NCI-H526 (cell line): ENCODE measurements around the gene CCDC149.

Experiments used
- DNase-seq, 2 experiments: peaks; one replicate each; lab custom pipeline; 2025; lab: John Stamatoyannopoulos, UW

CCDC149 gene

DNA sequence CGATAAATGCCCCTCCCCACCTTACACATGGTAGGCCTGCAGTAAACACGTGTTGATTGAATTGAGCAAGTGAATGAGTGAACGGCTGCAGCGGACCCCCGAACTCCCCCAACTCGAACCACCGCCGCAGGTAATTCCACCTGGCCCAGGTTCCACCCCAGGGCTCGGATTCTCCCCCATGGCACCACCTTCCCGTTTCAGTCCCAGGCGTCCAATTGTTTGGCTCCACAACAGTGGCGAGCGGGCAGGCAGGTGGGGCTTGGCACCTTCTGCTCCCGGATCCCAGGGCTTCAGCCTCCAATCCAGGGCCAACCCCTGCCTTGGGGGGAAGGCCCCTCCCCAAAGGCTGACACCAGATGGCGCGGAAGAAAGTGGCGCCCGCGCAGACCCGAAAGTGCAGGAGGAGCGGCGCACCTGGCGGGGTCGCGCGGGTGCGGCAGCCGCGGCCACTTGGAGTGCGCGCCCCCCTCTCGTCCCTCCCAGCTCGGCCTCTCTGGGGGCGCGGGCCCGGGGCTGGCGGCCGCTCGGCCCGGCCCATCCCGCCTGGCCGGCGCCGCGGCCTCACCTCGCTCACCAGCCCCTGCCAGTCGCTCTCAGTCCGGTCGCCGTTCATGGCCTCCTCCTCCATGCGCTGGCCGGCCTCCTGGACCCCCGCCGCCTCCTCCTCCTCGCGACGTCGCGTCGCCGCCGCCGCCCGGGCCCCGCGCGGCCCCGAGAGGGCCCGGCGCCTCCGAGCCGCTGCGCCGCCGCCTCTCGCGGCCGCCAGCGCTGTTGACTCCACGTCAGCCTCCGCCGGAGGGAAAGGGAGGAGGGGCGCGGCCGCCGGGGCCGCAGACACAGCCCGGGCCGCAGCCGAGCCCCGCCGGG, at the start of gene CCDC149:
Gene CCDC149 (minus strand): TSS at position 791 of the 867 bp plus-strand sequence. CDS start 178 bp downstream, at position 613.
- peak; percentile 64 to 88 for DNase-seq

DNA sequence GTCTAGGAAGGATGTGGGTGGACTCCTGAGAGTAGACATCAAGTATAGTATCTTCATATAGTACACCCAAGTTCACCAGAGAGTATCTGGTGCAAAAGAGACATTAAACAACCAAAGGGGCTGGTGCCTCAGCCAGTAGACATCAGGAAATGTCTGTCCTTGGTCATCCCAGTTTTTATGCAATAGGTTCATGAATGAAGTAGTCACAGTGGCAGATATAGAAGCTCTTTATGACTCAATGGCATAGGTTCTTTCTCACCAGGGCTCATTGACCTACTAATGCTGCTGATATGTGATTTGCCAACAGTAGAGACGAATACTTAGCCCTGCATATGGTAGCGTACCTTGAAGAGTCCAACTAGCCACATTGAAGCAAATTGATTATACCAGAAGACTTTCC, 45.0 kb upstream of the CCDC149 start:
- DNase-seq, result no peak

DNA sequence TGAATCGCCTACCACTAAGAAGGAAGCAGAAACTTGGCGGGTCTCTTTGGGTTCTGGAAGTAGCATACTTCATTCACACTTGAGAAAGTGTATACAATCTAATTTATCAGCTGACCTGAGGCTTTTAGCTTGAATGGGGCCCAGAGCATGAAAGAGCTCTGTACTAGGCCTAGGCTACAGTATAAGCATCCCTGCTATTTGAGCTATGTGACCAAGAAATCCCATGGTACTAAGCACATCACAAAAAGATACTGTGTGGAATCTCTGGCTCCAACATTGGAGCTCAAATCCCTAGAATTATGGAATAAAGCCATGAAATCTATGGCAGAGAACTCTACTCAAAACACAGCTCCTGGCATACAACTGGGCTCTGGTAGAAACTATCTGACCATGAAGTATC, 43.9 kb upstream of the CCDC149 start:
- no peak for DNase-seq

DNA sequence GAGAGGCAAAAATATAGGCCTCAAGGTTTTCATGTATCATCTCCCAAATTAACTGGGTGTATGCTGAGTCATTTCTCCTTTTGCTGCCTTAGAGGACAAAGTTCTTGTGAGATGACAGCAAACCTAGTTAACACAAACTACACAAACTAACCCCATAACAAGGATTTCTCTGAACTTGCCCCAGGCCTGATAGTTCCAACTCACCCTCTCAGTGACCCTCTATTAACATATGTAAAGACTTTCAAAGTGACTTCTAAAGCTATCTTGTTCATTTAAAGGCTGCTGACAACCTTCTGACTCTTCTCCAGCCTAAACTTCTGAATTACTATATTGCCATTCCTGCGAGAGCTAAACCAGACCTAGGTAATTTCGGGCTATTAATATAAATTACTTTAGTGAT, 43.2 kb upstream of the CCDC149 start:
- no peak for DNase-seq

DNA sequence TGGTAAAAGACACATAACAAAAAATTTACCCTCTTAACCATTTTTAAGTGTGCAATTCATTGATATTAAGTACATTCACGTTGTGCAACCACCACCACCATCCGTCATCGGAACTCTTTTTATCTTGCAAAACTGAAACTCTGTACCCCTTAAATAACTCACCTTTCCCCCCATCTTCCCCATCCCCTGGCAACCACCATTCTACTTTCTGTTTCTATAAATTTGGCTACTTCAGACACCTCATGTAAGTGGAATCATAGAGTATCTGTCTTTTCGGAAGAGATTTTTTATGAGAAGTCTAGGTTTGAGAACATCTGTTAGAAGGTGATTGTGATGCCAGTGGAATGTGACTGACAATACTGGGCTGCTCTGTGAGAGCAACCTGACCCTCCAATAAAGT, 39.8 kb upstream of the CCDC149 start:
- DNase-seq, result no peak

DNA sequence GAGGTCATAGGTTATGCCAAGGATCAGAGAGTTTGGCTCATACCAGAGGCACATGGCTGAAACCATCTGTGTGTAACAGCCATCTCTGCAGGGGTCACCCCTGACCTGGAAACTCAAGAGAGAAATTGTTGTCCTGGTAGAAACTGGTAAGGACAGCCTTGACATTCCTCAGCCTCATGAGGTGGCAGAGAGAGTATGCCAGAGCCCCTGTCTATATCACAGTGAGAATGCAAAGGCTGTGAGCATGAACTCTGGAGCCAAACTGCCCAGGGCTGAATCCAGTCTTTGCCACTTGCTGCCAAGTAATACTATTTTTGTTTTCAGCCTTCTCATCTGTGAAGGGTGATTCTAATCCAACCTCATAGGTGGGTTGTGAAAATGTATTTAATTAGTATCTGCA, 37.1 kb upstream of the CCDC149 start:
- no peak for DNase-seq

DNA sequence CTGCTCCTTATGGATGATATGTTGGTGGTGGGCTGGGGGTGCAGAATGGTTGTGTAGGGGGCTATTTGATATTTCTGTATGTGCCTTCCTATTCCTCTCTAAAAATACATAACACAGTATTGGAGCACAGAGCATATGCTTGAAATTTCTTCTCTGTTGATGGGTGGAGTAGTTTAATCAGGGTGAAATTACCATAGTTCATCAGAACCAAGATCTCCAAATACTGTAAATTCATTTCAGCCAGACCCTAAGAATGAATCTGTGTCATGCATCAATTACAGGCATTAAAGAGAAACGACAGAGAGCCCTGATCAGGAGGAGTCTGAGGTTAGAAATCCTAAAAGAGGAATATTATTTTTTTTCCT, 25.1 kb upstream of the CCDC149 start:
- no peak for DNase-seq

DNA sequence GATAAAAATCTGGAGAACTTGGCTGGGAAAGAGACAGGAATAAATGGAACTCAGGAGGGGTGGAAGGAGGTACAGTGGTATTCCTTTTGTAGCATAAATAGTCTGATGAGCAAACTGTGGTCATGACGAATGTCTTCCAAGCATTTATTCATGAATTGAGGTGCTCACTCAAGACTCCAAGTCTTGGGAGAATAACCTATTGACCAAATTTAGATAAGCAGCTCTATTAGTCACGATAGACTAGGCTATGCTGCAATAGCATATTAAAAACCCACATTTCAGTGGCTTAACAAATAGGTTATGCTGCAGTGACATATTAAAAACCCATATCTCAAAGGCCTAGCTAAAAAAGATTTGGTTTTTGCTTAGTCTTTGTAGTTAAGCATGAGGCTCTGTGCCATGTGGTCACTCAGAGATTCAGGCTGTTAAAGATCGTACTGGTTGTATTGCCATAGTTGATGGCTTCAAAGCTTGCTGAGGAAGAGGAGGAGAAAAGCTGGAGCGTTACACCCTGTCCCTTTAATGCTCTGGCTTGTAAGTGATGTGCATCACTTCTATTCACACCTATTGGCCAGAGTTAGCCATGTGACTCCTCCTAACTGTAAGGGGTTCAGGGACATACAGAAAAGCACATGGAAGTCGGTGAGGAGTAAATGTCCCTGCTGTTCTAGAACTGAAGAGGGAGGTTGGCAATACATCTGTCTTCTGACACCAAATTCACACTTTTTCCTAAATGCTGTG, 24.5 kb upstream of the CCDC149 start:
- no peak for DNase-seq

DNA sequence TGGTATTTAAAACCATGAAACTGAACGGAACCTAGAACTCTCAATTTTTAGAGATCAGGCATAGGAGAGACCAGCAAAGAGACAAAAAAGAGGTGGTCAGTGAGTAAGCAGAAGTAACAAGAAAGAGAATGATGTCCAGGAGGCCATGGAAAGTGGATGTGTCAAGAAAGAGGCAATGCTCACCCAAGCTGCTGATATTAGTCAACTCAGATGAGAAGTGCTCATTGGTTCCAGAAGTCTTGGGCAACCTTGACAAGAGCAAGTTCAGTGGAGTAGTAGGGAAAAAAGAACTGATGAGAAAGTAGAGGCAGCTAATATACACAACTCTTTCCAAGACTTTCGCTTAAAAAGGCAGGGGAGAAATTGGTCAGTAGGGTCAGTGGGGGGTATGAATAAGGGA, 23.0 kb upstream of the CCDC149 start:
- no peak for DNase-seq

DNA sequence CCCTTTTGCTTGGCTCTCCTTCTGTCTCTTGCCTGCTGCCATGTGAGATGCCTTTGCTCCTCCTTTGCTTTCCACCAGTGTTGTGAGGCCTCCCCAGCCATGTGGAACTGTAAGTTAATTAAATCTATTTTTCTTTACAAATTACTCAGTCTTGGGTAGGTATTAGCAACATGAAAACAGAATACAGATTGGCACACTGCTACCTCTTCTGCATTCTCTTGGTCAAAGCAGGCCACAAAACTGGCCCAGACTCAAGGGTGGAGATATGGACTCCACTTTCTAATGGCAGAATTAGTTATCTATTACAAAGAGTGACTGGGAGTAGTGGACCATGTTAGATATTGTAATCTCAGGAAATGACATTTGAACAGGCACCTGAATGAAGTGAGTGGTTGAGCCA, 21.5 kb upstream of the CCDC149 start:
- no peak for DNase-seq

DNA sequence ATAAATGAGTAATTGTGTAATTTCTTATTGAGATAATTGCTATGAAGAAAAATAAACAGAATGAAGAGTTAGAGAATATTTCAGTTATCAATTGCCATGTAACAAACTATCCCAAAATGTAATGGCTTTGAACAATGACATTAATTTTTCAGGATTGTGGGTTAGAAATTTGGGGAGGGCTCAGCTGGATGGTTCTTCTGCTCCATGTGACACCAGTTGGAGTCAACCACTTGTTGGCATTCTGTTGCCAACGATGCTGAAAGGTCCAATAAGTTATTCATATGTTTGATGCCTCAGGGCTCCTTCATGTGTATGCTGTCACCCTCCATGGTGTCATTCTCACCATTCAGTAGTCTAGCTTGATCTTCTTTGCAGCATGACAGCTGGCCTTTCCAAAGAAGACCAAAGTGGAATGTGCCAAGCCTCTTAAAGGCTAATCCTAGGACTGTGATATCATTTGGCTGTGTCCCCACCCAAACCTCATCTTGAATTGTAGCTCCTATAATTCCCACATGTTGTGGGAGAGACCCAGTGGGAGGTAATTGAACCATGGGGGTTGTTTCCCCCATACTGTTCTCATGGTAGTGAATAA, 20.9 kb upstream of the CCDC149 start:
- DNase-seq, result no peak

DNA sequence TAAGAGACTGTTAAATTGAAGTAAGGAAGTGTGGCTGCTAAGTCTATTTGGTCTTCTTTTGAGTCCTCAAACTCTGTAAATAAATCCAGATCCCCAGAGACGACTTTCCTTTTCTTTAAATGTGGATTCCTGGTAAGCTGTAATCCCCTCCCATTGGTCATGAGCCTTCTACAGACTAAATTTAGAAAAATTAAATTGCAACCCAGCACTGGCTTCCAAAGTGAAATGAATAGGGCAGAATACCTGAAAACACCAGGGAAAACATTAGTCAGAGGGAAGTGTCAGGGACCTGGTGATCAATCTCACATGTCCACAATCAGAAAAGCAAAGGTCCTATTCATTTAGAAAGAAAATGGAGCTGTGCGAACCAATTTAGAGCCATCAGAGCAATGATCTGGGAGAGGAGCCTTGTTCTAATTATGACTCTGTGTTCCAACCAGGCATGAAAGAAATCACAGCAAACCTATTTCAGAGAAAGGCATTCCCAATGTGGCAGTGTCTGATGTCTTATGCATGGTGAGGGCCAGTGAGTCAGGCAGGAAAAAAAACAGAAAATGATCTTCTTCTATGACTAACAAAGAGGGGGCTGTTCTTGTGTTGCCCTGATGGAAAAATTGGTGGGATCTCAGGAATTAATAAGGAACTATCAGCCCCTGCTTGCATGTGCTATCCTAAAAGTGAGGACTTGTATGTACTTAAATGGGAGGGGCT, 19.8 kb upstream of the CCDC149 start:
- DNase-seq, result no peak

DNA sequence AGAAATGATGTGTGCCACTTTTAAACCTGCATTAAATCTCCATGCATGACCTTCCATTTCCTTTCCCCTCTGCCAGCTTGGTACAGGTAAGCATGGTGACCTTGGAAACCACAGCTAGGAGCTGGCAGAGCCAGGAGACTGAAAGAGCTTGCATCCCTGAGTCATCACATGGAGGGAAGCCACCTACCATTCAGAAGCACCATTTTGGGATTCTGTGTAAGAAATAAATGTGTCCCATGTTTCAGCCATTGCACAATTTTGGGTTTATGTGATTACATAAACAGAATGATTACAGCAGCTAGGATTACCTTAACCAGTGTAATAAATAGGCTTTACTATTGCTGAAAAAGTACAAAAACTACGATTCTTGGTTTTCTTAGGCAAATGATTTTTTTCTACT, 17.3 kb upstream of the CCDC149 start:
- DNase-seq, result no peak

DNA sequence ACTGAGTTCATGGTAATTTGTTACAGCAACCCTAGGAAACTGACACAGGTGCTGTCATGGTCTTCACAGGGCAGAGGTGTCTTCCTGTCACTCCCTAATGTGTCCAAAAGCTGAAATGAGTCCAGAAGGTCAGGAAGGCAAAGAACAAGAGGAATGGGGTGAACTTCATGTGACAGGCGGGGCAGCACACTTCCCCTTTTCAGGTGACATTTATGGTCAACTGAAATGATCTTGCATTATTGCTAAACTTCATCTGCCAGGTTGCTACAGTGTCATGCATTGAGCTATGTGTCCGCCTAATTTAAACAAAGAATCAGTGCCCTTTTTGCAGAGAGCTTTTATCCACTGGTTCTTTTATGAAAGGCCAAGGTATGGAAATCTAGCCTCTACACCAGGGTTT, 15.9 kb upstream of the CCDC149 start:
- no peak for DNase-seq

DNA sequence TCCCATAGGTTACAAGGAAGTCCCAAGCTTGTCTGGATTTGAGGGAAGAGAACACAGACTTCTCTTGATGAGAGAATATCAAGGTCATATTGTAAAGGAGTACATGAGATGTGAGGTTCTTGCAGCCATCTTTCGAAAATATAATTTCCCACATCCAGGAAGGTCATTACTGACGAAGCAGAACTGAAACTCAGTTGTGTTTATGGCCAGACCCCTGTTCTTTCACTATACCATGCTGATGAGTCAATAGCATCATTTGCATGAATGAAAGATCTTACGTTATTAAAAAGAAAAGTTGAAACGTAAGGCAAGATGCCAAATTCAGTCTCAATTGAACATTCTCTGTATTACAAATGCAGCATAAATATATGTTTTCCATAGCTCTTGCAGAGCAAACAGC, 14.2 kb upstream of the CCDC149 start:
- no peak for DNase-seq

DNA sequence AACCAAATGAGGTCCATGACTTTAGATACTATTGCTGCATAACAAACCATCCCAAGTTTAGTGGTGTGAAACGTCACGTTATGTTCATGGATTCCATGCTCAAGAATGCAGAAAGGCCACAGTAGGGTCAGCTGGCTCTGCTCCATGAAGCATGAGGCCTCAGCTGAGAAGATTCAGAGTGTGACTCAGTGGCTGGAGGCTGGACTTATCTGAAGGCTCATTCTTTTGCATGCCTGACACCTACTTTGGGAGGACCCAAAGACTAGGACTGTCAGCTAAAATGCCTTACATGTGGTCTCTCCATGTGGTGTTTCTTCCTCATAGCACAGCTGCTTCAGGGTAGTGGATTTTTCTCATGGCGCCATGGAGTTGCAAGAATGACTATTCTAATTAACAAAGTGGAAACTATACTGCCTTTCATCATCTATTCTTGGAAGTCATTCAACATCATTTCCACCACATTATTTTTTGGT, 11.5 kb upstream of the CCDC149 start:
- no peak for DNase-seq

DNA sequence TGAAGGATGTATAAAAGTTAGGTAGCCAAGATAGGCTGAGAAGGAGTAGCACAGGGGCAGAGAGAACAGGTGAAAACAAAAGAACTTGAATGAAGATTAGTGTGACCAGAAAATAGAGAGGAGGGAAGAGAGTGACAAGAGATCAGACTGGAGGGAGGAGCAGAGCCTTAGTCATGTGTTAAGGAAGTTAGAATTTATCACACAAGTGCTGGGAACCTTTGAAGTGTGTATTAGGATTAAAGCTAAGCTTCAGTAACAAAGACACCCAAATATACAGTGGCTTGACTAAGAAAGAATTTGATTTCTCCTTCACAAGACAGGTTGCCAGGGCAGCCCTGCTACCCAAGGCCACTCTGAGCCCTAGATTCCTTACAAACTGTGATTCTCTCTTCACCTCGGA, 10.7 kb upstream of the CCDC149 start:
- DNase-seq, result no peak

DNA sequence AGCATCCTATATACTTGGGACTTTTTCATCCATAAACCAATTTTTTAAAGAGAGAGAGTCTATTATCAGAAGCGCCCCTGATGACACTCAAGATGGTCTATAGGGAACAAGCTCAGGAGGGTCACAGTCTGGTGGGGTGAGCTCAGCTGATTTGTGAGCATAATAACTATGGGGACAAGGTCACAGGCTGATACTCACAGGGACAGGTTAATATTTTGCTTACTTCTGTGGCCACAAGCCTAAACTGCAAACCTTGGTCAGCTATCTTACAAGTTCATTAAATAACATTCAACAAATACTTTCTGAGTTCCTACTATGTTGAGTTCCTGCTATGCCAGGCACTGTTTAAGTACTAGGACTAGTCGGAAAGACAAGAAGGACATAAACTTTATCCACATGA, 10.2 kb upstream of the CCDC149 start:
- no peak for DNase-seq

DNA sequence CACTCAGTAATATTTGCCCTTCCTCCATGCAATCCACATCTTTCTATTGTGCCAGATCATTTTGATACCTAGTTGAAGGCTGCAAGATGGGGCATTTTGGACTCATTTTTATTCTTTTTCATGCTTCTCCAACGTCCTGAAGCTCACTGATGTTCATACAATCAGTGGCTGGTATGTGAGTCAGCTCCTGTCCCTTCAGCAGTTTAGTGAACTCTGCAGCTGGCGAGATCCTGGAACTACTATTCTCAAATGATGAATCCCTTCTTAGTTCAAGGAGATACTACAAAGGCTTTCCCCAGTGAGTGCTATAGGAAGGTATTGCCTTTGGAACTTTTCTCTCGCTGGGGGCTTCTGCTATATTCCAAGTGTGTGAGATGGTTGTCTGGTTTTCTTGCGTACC, 9.6 kb upstream of the CCDC149 start:
- DNase-seq, result no peak

DNA sequence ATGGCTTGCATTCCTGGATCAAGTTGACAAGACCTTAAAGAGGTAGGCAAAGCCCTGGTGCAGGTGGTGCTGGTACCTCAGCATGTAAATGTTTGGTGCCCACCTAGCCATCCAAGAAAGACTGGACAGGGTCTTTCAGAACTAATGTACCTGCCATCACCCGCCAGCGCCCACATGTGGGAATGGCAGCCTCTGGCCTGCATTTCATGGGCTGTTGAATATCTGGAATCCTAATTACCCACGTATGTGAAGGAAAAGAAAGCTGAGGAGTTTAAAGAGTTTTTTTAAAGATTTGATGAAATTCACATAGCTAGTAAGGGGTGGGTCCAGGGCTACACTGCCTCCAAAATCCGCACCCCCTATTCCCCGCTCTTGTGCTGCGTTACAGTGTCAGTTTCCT, 8.6 kb upstream of the CCDC149 start:
- no peak for DNase-seq

DNA sequence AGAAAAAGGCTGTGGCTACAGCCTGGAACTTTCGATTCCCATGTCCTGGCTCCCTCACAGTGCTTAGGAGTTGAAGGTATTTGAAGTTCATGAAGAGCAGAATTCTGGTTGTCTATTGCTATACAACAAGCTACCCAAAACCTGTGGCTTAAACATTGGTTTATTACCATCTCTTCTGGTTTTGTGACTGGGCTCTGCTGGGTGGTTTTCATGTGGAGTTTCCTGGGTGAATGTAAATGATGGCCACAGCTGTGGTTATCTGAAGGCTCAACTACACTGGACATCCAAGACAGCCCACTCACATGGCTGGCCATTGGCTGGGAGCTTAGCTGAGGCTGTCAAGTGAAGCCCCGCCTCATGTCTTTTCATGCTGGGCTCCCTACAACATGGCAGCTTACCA, 7.2 kb upstream of the CCDC149 start:
- DNase-seq, result no peak

DNA sequence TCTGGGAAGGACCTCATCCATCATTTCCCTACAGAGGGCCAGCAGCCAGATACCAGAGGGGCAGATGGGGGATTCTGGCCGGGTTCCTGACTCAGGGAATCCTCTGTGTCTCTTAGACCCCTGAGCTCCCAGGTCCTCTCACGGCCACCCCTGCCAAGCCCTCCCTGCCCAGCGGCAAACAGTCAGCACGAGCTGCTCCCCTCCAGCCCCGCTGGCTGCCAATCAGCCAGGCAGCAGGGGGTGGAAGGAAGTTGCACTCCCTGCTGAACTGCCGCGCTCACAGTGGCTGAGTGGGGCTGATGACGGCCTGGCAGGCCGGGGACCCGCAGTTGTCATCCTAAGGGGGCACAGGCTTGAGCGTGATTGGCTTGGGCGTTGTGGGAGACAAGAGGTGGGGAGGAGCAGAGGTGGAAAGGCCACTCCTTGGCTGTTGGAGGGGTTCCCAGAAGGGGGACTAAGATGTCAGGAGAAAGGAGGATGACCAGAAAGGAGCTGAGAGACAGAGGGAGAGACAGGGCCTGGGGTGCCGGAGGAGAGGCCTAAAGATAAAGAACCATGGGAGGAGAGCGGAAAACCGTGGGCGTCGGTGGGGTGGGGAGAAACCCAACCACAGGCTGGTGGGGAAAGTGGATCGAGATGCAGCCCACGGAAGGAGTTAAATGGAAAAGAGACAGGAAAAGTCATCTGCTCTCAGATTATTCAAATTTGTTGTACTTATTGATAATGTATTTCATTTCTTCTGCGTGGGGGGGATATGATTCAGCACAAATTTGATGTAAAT, 4.4 kb upstream of the CCDC149 start:
- no peak for DNase-seq
